ENCODE data around the gene BRD7. TPM values are rescaled to one million over a fixed set of nuclear protein-coding genes. Genes with fewer than 3 reads are reported as not detected.

BRD7 gene
- total and polyA plus RNA-seq, 2 of the 13 experiments (the other 11 are each of a cell fraction or from before 2014, with no cell fraction given): 82.3 to 149 TPM

DNA sequence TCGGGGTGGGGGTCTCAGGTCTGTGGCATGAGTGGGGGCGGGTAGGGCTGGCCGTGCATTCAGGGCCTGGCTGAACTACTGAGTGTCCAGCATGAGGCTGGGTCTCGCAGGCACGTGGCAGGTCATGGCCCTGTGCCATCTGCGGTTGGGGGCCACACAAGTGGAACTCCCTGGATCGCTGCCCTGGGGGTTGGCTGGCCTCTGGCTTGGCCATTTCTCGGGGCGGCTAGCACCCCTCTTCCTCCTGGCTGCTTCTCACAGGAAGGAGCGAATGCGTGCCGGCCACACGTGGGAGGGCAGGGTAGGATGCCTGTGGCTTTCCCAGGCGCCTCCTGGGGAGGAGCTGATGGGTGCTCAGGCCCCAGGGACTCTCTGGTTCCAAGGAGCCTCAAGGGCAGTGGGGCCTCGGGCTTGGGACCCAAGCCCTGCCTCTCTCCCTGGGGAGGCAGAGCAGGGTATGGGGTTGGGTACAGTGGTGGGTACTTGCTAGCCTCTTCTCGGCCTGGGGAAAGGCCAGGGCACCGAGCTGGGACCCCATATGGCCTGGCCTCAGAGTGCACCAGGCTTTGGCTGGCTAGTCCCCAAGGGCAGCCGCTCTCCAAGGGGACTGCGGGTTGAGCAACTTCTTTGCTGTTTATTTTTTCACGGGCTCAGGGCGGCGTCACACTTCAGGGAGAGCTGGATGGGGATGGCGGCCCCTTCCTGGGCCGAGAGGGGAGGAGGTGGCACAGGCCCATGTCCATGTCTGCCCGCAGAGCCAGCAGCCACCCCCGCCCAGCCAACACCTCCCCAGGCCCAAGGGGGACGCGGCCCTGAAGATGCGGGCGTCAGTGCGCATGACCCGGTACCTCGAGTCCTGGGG lies 65.0 kb downstream of the BRD7 start (continued):
- TF ChIP-seq, protein P1, sequence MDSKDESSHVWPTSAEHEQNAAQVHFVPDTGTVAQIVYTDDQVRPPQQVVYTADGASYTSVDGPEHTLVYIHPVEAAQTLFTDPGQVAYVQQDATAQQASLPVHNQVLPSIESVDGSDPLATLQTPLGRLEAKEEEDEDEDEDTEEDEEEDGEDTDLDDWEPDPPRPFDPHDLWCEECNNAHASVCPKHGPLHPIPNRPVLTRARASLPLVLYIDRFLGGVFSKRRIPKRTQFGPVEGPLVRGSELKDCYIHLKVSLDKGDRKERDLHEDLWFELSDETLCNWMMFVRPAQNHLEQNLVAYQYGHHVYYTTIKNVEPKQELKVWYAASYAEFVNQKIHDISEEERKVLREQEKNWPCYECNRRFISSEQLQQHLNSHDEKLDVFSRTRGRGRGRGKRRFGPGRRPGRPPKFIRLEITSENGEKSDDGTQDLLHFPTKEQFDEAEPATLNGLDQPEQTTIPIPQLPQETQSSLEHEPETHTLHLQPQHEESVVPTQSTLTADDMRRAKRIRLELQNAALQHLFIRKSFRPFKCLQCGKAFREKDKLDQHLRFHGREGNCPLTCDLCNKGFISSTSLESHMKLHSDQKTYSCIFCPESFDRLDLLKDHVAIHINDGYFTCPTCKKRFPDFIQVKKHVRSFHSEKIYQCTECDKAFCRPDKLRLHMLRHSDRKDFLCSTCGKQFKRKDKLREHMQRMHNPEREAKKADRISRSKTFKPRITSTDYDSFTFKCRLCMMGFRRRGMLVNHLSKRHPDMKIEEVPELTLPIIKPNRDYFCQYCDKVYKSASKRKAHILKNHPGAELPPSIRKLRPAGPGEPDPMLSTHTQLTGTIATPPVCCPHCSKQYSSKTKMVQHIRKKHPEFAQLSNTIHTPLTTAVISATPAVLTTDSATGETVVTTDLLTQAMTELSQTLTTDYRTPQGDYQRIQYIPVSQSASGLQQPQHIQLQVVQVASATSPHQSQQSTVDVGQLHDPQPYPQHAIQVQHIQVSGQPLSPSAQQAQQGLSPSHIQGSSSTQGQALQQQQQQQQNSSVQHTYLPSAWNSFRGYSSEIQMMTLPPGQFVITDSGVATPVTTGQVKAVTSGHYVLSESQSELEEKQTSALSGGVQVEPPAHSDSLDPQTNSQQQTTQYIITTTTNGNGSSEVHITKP (CRISPR knock-in tag; IDR thresholded peaks at IDR 0.05; ENCODE audit: low read depth): no peak
- TF ChIP-seq, protein P2, sequence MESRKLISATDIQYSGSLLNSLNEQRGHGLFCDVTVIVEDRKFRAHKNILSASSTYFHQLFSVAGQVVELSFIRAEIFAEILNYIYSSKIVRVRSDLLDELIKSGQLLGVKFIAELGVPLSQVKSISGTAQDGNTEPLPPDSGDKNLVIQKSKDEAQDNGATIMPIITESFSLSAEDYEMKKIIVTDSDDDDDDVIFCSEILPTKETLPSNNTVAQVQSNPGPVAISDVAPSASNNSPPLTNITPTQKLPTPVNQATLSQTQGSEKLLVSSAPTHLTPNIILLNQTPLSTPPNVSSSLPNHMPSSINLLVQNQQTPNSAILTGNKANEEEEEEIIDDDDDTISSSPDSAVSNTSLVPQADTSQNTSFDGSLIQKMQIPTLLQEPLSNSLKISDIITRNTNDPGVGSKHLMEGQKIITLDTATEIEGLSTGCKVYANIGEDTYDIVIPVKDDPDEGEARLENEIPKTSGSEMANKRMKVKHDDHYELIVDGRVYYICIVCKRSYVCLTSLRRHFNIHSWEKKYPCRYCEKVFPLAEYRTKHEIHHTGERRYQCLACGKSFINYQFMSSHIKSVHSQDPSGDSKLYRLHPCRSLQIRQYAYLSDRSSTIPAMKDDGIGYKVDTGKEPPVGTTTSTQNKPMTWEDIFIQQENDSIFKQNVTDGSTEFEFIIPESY (CRISPR knock-in tag; IDR thresholded peaks at IDR 0.05): peak; percentile 78
- no peak for TF ChIP-seq MAFK (conservative IDR thresholded peaks at IDR 0.05 in 1 of 2, IDR thresholded peaks at IDR 0.05 in 1 of 2; ENCODE audit: low read length in 2 of 2)
- no peak for TF ChIP-seq SOX13 (IDR thresholded peaks at IDR 0.05)
- TF ChIP-seq SOX13 (CRISPR knock-in tag; conservative IDR thresholded peaks at IDR 0.05 in 1 of 2, IDR thresholded peaks at IDR 0.05 in 1 of 2): peak in 1 of 2 experiments; percentile 29; a peak in 1 of 4 replicates
- TF ChIP-seq MNT (IDR thresholded peaks at IDR 0.05): peak; percentile 63
- TF ChIP-seq GLMP (CRISPR knock-in tag; IDR thresholded peaks at IDR 0.05; ENCODE audit: borderline replicate concordance): no peak
- TF ChIP-seq JUNB (CRISPR knock-in tag; IDR thresholded peaks at IDR 0.05; ENCODE audit: borderline replicate concordance): no peak
- no peak for TF ChIP-seq ZNF703 (CRISPR knock-in tag; IDR thresholded peaks at IDR 0.05; ENCODE audit: borderline replicate concordance)
- TF ChIP-seq RAD21 (CRISPR knock-in tag; IDR thresholded peaks at IDR 0.05): 0 out of 2 replicates have a peak, but pooled peaks have one; percentile 27
- TF ChIP-seq DNMT1 (CRISPR knock-in tag; IDR thresholded peaks at IDR 0.05): peak; percentile 66; the same call in 1 of the 2 replicates
- peak; percentile 59; the same call in 1 of the 2 replicates for TF ChIP-seq HOXA3 (CRISPR knock-in tag; IDR thresholded peaks at IDR 0.05)
- TF ChIP-seq ZKSCAN8 (CRISPR knock-in tag; IDR thresholded peaks at IDR 0.05; ENCODE audit: borderline replicate concordance): no peak
- 0 out of 2 replicates have a peak, but pooled peaks have one; percentile 12 for TF ChIP-seq ERF (CRISPR knock-in tag; IDR thresholded peaks at IDR 0.05)
- no peak for TF ChIP-seq ZBTB39 (CRISPR knock-in tag; IDR thresholded peaks at IDR 0.05)
- TF ChIP-seq, protein P3, sequence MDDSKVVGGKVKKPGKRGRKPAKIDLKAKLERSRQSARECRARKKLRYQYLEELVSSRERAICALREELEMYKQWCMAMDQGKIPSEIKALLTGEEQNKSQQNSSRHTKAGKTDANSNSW (CRISPR knock-in tag; IDR thresholded peaks at IDR 0.05; ENCODE audit: borderline replicate concordance): no peak; the same call in 1 of the 2 replicates
- no peak for TF ChIP-seq FOXM1 (CRISPR knock-in tag; IDR thresholded peaks at IDR 0.05)

Measured in HepG2 (cell line).